ENCODE measurements around the gene EXOC1.

GRCh38 chr4:55830716-55831115 is 22.7 kb upstream of the EXOC1 start:
- TF ChIP-seq CTCF (IDR thresholded peaks at IDR 0.05; ENCODE audit: insufficient read depth, low read depth, low read length) (no peak), EZH2 (IDR thresholded peaks at IDR 0.05; ENCODE audit: insufficient read depth, low read length) (no peak)
